DND-41 (cell line): Measurements from ENCODE around the gene KCP.

Experiments
- ATAC-seq: fragments of 200-7000 bp; cut with Tn5 transposase; 3 replicates; pipeline ENCODE4 v1.9.1; 2021; ENCODE audit warnings: low read depth; ENCODE audit not compliant: insufficient read depth
- DNase-seq: peaks from one replicate; pipeline ENCODE4 v3.0.0-alpha.2; 2020
- H2AFZ ChIP-seq: 2 replicates; pipeline ENCODE4 v1.6.0; 2012; ENCODE audit warnings: low read depth, low read length
- H3K27ac ChIP-seq: 2 replicates; pipeline ENCODE4 v1.5.1; 2012; ENCODE audit warnings: low read length, inconsistent platforms
- H3K27me3 ChIP-seq: fragments of 200-600 bp; sonication (generic); 2 replicates; pipeline ENCODE4 v1.6.0; 2012; ENCODE audit warnings: low read length, mild to moderate bottlenecking, inconsistent platforms; ENCODE audit not compliant: insufficient read depth, poor library complexity
- H3K36me3 ChIP-seq: 2 replicates; pipeline ENCODE4 v1.5.1; 2012; ENCODE audit warnings: low read length, inconsistent platforms; ENCODE audit not compliant: insufficient read depth
- H3K4me1 ChIP-seq: 2 replicates; pipeline ENCODE4 v1.5.1; 2012; ENCODE audit warnings: mild to moderate bottlenecking, low read length; ENCODE audit not compliant: insufficient read depth
- H3K4me2 ChIP-seq: 2 replicates; pipeline ENCODE4 v1.6.0; 2012; ENCODE audit warnings: mild to moderate bottlenecking, moderate library complexity, low read length, inconsistent platforms; ENCODE audit not compliant: insufficient read depth
- H3K4me3 ChIP-seq, 2 experiments: fragments of 200-600 bp in 1 of 2; shearing (Covaris generic) in 1 of 2; 2 replicates each; pipeline ENCODE4 v1.5.1; 2012 to 2016; ENCODE audit warnings: inconsistent platforms in 2 of 2, low read length in 2 of 2, mild to moderate bottlenecking in 2 of 2, low read depth in 1 of 2, moderate library complexity in 1 of 2
- H3K79me2 ChIP-seq: 2 replicates; pipeline ENCODE4 v1.6.0; 2012; ENCODE audit warnings: low read length, inconsistent platforms; ENCODE audit not compliant: insufficient read depth
- H3K9ac ChIP-seq: 2 replicates; pipeline ENCODE4 v1.6.0; 2012; ENCODE audit warnings: low read depth, mild to moderate bottlenecking, inconsistent platforms, low read length, moderate library complexity
- H3K9me3 ChIP-seq: 2 replicates; pipeline ENCODE4 v1.5.1; 2012; ENCODE audit warnings: low read length, moderate library complexity, mild to moderate bottlenecking, inconsistent platforms; ENCODE audit not compliant: insufficient read depth, severe bottlenecking
- H4K20me1 ChIP-seq: 2 replicates; pipeline ENCODE4 v1.6.0; 2012; ENCODE audit warnings: low read length; ENCODE audit not compliant: insufficient read depth
- CTCF ChIP-seq: IDR thresholded peaks from 2 replicates; pipeline ENCODE4 v1.5.1; 2012; ENCODE audit warnings: borderline replicate concordance, low read length, moderate library complexity, mild to moderate bottlenecking; ENCODE audit not compliant: poor library complexity, severe bottlenecking; ENCODE audit errors: extremely low read depth
- EZH2 ChIP-seq: IDR thresholded peaks from 3 replicates; pipeline ENCODE4 v1.6.1; 2012; ENCODE audit warnings: borderline replicate concordance, low read depth, mild to moderate bottlenecking, moderate library complexity, low read length, inconsistent platforms; ENCODE audit not compliant: severe bottlenecking

KCP gene

GRCh38 chr7:128919881-128920799, 9.6 kb upstream of the KCP start:
- no peaks in the 10 kb centered on the region for H3K36me3 ChIP-seq

GRCh38 chr7:128919241-128919640, 8.7 kb upstream of the KCP start:
- TF ChIP-seq CTCF (no peak), EZH2 (no peak)
- H3K27me3 ChIP-seq = no peaks in the 10 kb centered on the region
- no peaks in the 10 kb centered on the region for H3K79me2 ChIP-seq
- no peaks in the 10 kb centered on the region for H3K4me1 ChIP-seq
- no peak for DNase-seq
- H3K4me3 ChIP-seq = no peak overlapping the region
- no peak overlapping the region for H2AFZ ChIP-seq
- H3K27ac ChIP-seq = no peak overlapping the region
- no peaks in the 10 kb centered on the region for H4K20me1 ChIP-seq
- H3K36me3 ChIP-seq = no peaks in the 10 kb centered on the region
- no peaks in the 10 kb centered on the region for H3K9me3 ChIP-seq
- no peak for ATAC-seq
- no peak overlapping the region for H3K9ac ChIP-seq
- no peak overlapping the region for H3K4me2 ChIP-seq

More at GRCh38 chr7:128919881-128920799, 9.6 kb upstream of the KCP start:
- no peaks in the 10 kb centered on the region for H3K27me3 ChIP-seq
- DNase-seq (no peak), ATAC-seq (no peak)
- no peak overlapping the region for H3K9ac ChIP-seq
- no peaks in the 10 kb centered on the region for H3K9me3 ChIP-seq
- H3K4me1 ChIP-seq = no peaks in the 10 kb centered on the region
- TF ChIP-seq EZH2 = no peak
- TF ChIP-seq CTCF = no peak
- H3K4me2 ChIP-seq = no peak overlapping the region
- H3K79me2 ChIP-seq = no peaks in the 10 kb centered on the region
- H3K27ac ChIP-seq = no peak overlapping the region
- H3K4me3 ChIP-seq = no peak overlapping the region
- H4K20me1 ChIP-seq = no peaks in the 10 kb centered on the region
- H2AFZ ChIP-seq = no peak overlapping the region

- TF ChIP-seq EZH2 (no peak), CTCF (no peak)
- Histone ChIP-seq H3K4me1 (no peaks in the 10 kb centered on the region), H3K4me3 (no peak overlapping the region), H3K79me2 (no peaks in the 10 kb centered on the region), H3K36me3 (no peaks in the 10 kb centered on the region), H3K4me2 (no peak overlapping the region), H3K27ac (no peak overlapping the region), H3K9ac (no peak overlapping the region), H2AFZ (no peak overlapping the region), H3K9me3 (no peaks in the 10 kb centered on the region), H3K27me3 (no peaks in the 10 kb centered on the region), H4K20me1 (no peaks in the 10 kb centered on the region)
- ATAC-seq = no peak
- no peak for DNase-seq
Measured at GRCh38 chr7:128918016-128918665, 7.6 kb upstream of the KCP start.
